Measurements from ENCODE around the gene MYOM1.

- TF ChIP-seq EZH2phosphoT487 (IDR thresholded peaks at IDR 0.05; ENCODE audit: borderline replicate concordance, low read length) = no peak
- TF ChIP-seq, protein P1, sequence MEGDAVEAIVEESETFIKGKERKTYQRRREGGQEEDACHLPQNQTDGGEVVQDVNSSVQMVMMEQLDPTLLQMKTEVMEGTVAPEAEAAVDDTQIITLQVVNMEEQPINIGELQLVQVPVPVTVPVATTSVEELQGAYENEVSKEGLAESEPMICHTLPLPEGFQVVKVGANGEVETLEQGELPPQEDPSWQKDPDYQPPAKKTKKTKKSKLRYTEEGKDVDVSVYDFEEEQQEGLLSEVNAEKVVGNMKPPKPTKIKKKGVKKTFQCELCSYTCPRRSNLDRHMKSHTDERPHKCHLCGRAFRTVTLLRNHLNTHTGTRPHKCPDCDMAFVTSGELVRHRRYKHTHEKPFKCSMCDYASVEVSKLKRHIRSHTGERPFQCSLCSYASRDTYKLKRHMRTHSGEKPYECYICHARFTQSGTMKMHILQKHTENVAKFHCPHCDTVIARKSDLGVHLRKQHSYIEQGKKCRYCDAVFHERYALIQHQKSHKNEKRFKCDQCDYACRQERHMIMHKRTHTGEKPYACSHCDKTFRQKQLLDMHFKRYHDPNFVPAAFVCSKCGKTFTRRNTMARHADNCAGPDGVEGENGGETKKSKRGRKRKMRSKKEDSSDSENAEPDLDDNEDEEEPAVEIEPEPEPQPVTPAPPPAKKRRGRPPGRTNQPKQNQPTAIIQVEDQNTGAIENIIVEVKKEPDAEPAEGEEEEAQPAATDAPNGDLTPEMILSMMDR (IDR thresholded peaks at IDR 0.05; ENCODE audit: low read depth, low read length, poor library complexity, severe bottlenecking) = no peak
Observed at GRCh38 chr18:3221496-3221895, 1.7 kb upstream of the MYOM1 start.

Measured in DOHH2 (cell line).